ENCODE results near the gene IL3.
A peak's percentile ranks its signal among the peaks of the same experiment; 100 is the strongest.

Gene IL3

DNA sequence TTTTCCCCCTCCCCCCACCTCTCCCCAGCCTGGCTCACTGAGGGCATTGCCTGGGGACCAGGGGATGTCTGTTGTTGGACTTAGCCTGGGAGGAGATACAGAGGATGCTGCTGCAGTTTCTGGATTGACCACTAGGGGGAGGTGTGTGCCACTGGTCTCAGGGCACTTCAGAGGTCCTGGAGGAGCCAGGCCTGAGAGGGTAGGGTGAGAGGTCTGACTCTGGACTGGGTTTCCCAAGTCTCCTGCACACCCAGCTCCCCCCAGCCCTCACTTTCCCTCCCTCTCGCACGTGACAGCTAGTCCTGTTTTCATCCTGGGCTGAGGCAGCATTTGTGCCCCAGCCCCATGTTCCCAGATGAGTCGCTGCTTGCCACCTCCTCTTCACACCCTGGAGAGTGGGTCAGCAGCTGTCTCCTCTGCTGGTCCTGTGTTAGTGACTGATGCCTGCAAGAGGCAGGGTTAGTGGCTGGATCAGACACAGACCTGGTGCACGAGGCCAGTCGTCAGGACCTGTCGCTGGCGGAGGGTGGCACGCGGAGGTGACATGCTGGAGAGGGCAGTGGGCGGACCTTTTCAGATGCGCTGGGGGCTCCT lies 4.4 kb downstream of the IL3 start:
- no peak for DNase-seq (ENCODE audit: low spot score)
- Histone ChIP-seq H3K4me3 (no peak overlapping the region), H3K27ac (no peak overlapping the region)
- TF ChIP-seq, protein P1, sequence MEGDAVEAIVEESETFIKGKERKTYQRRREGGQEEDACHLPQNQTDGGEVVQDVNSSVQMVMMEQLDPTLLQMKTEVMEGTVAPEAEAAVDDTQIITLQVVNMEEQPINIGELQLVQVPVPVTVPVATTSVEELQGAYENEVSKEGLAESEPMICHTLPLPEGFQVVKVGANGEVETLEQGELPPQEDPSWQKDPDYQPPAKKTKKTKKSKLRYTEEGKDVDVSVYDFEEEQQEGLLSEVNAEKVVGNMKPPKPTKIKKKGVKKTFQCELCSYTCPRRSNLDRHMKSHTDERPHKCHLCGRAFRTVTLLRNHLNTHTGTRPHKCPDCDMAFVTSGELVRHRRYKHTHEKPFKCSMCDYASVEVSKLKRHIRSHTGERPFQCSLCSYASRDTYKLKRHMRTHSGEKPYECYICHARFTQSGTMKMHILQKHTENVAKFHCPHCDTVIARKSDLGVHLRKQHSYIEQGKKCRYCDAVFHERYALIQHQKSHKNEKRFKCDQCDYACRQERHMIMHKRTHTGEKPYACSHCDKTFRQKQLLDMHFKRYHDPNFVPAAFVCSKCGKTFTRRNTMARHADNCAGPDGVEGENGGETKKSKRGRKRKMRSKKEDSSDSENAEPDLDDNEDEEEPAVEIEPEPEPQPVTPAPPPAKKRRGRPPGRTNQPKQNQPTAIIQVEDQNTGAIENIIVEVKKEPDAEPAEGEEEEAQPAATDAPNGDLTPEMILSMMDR (IDR thresholded peaks at IDR 0.05) = peak; percentile 87

DNA sequence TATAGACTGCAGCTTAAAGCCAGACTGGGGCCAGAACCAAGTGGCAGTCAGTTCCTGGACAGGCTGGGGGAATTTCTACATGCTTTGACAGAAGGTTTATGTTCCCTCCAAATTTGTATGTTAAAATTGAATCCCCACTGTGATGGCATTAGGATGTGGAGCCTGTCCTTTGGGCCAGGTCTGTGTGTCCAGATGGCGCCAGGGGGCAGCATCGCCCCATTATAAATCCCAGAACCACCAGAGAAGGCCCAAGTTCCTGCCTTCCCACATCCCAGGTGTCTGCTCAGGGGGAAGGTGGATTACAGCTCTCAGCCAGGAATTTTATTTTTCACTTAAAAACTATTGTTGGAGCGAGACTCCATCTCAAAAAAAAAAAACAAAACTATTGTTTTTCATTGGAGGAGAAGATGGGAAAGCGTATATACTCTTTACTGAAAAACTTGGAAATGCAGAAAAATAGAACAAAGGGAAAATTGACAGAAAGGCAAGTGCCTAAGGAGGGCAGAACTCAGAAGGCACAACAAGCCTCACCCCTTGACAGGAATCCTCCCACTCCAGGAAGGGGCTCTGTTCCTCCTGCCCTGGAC lies 5.0 kb downstream of the IL3 start:
- H3K4me3 ChIP-seq = no peak overlapping the region
- H3K27ac ChIP-seq = no peak overlapping the region
- no peak for DNase-seq (ENCODE audit: low spot score)
- TF ChIP-seq, protein P1 (IDR thresholded peaks at IDR 0.05) = no peak

DNA sequence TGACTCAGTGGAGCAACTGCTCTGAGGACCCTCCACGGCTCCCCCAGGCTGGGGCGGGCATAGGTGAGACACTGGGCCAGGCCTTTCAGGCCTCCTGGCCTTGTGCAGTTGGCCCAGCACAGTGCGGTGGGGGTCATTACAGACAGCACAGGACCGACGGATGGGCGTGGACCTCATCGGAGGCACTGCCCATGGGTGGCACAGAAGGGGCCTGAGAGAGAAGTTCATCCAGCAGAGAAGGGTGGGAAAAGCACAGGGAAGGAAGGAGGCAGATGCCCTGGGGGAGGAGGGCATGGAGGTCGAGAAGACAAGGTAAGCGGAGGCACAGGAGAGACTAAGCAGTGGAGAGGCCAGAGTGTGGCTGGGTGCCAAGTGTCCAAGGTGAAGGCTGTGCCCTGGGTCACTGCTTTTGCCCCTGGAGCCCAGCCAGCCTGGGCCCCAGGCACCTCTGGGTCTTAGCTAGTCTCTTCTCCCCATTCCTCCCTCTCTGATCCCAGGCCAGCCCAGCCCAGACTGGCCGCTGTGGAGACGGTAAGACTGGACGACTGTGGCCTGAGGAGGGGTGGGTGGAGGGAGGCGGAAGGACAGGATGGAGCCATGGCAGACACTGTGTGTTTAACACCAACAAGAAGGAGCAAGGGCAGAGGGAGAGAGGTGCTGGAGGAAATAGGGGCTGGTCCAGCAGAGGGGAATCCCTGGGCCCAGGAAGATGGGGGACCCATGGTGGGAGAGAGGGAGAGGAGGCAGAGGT lies 5.7 kb downstream of the IL3 start:
- DNase-seq (ENCODE audit: low spot score) = no peak
- TF ChIP-seq, protein P1 (IDR thresholded peaks at IDR 0.05) = no peak
- no peak overlapping the region for H3K27ac ChIP-seq
- H3K4me3 ChIP-seq = no peak overlapping the region

DNA sequence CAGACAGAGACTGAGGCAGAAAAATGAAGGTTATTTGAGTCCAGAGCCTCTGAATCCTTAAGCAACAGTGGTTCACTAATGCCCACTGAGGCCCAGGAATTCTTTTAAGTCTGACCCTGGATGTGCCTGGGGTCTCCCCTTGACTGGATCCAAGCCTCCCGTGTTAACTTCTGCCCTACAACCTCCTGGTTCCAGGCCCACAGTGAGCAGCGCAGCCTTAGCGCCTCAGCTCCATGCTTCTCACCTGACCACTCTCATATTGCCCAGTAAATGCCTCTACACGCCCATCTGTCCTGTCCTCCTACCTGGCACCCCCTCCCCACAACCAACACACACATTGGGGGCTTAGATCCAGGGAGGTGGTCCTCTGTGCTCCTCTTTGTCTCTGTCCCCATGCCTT lies 6.4 kb downstream of the IL3 start:
- H3K27ac ChIP-seq = no peak overlapping the region
- TF ChIP-seq, protein P1 (IDR thresholded peaks at IDR 0.05) = no peak
- no peak for DNase-seq (ENCODE audit: low spot score)
- H3K4me3 ChIP-seq = no peak overlapping the region

DNA sequence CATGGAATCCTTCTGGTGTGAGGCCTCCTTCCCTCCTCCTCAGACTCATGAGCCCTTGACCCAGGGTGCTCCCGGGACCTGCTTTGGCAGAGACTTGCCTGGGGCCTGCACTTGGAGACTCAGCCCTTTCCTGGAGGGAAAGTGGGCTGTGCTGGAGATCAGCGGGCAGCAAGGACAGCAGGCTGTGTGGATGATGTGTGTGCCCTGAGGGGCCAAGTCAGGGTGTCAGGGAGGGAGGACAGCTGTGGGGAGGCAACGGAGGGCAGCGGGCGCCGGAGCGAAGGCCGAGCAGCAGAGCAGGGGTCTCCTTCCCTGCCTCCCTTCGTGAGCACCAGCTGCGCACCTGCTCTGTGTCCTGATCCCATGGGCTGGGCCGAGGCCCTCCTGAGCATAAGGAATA lies 7.0 kb downstream of the IL3 start:
- TF ChIP-seq, protein P1 (IDR thresholded peaks at IDR 0.05) = no peak
- Histone ChIP-seq H3K4me3 (no peak overlapping the region), H3K27ac (no peak overlapping the region)
- no peak for DNase-seq (ENCODE audit: low spot score)

DNA sequence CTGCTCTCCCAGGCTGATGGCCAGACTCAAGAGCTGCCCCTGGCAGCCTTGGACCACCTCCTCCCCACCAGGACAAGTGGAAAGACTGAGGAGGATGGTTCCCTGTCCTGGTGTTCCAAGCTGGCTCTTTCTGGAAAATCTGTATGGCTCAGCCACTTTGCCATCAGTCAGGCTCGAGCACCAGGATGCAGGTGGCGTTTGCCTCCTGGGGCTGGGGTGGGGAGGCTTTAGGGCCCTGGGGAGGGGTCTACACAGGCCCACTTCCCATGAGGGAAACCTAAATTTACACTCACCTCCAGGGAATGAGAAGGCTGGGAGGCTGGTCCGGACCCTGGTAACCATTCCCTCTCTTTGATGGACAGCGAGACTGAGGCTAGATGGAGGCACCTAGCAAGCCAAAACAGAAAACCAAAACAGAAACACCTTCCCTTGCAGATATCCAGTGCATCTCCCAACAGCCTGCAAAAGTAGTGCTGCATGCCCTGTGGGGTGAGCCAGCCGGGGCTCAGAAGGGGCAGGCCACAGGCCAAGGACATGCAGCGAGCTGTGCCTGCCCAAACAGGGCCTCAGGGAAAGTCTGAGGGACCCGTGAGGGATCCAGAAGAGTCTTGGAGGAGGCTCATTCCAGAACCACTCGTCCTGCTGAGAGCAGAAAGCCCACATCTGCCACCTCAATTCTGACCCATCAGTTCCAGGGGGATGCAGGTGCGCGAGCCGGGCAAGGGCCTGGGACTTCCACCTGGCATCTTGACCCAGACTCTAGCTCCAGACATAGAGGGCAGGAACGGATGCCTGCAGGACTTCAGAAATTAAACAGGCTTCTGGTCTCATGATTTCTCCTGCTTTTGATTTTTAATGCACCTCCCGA lies 7.7 kb downstream of the IL3 start:
- H3K4me3 ChIP-seq = no peak overlapping the region
- TF ChIP-seq, protein P1 (IDR thresholded peaks at IDR 0.05) = no peak
- DNase-seq (ENCODE audit: low spot score) = no peak
- H3K27ac ChIP-seq = no peak overlapping the region
